ENCODE measurements around the gene ASB2. TPM values are rescaled to one million over a fixed set of nuclear protein-coding genes. Genes with fewer than 3 reads are reported as not detected.

The ASB2 gene
- total RNA-seq, 4 donors from 2014 or later: 22.1 to 35.8 (median 27.9) TPM

DNA sequence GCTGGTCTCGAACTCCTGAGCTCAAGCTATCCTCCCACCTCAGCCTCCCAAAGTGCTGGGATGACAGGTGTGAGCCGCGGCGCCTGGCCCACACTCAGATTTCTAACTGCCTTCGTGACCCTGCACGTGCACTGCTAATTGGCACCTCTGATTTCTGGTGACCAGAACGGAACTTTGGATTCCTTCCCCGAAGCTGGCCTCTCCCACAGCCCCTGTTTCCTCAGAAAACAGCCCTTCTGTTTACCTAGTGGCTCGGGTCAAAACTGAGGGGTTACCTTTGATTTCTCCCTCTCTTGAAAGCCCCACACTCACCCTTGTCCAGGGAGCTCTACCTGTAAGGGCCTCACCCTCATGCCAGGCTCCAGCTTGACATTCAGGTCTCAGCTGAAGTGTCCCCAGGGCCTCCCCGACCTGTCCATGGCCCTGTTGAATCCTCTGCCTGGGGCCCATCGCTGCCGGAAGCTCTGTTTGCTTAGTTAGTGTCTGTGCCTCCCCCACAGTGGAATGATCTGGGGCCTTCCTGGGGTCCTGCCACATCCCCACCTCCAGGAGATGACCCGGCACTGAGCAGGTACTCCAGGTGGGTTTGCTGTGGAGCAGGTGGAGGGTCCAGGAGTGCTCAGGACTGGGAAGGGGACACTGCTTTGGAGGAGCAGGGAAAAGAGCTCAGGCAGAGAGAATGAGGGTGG, 73.6 kb downstream of the ASB2 start:
- in situ Hi-C loops (cut with MboI; ENCODE audit: low pct_ligation_motif_present in 1 of 4, low pct_unique_long_range_greater_than_20kb in 1 of 4, low sequenced_read_pairs in 3 of 4): loop anchor here in 1 of 4 donors (10.0 kb wide), 1 partner anchor 248 kb away; no protein-coding TSS in a partner anchor
- Histone ChIP-seq H3K9me3 (no peaks in the 10 kb centered on the region), H3K4me1 (peaks cover 0 to 3% (median 0%) of the 10 kb centered on the region in 4 donors), H3K27ac (no peak overlapping the region), H3K27me3 (peaks cover 8% of the 10 kb centered on the region), H3K36me3 (no peaks in the 10 kb centered on the region), H3K4me3 (no peak overlapping the region)
- TF ChIP-seq EP300 (IDR thresholded peaks at IDR 0.05; ENCODE audit: low read depth) (no peak), POLR2AphosphoS5 (IDR thresholded peaks at IDR 0.05) (no peak), POLR2A (IDR thresholded peaks at IDR 0.05) (no peak)
- TF ChIP-seq, protein P1, sequence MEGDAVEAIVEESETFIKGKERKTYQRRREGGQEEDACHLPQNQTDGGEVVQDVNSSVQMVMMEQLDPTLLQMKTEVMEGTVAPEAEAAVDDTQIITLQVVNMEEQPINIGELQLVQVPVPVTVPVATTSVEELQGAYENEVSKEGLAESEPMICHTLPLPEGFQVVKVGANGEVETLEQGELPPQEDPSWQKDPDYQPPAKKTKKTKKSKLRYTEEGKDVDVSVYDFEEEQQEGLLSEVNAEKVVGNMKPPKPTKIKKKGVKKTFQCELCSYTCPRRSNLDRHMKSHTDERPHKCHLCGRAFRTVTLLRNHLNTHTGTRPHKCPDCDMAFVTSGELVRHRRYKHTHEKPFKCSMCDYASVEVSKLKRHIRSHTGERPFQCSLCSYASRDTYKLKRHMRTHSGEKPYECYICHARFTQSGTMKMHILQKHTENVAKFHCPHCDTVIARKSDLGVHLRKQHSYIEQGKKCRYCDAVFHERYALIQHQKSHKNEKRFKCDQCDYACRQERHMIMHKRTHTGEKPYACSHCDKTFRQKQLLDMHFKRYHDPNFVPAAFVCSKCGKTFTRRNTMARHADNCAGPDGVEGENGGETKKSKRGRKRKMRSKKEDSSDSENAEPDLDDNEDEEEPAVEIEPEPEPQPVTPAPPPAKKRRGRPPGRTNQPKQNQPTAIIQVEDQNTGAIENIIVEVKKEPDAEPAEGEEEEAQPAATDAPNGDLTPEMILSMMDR (IDR thresholded peaks at IDR 0.05): no peak
- intact Hi-C loops (cut with DNase I; ENCODE audit: low total_unique reads): no loop called here
- 57 to 79% methylated on average over 1 to 13 of the region's 13 CpGs for WGBS, 2 donors (ENCODE audit: low coverage in 1 of 2)
- DNase-seq: no peak

DNA sequence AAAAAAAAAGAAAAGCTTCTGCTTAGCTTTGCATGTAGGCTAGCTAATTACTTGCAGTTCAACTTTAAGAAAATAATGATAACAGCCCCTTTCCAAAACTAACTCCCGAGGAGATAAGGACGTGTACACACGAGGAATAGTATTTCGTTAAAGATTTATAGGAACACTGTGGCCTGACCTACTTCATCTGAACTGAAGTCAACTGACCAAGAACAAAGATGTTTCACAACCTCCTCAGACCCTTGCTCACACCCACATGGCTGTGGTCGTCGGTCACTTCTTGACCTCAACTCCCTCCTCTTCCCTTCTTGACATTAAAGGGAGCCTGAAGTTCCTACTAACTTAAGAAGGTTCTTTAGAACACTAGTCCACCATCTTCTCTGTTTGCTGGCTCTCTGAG, 74.6 kb downstream of the ASB2 start:
- peaks cover 0 to 3% (median 0%) of the 10 kb centered on the region in 4 donors for H3K4me1 ChIP-seq
- 0 to 35% methylated on average over 1 to 6 of the region's 6 CpGs for whole genome bisulfite sequencing, 2 donors (ENCODE audit: low coverage in 1 of 2)
- H3K9me3 ChIP-seq: no peaks in the 10 kb centered on the region
- DNase-seq: no peak
- intact Hi-C loops (cut with DNase I; ENCODE audit: low total_unique reads) (no loop called here), in situ Hi-C loops (cut with MboI; ENCODE audit: low pct_ligation_motif_present in 1 of 4, low pct_unique_long_range_greater_than_20kb in 1 of 4, low sequenced_read_pairs in 3 of 4) (loop anchor here in 1 of 4 donors (10.0 kb wide), 1 partner anchor 247 kb away; no protein-coding TSS in a partner anchor)
- H3K4me3 ChIP-seq: no peak overlapping the region
- no peak overlapping the region for H3K27ac ChIP-seq
- peaks cover 8% of the 10 kb centered on the region for H3K27me3 ChIP-seq
- H3K36me3 ChIP-seq: no peaks in the 10 kb centered on the region
- no peak for TF ChIP-seq POLR2AphosphoS5 (IDR thresholded peaks at IDR 0.05)

DNA sequence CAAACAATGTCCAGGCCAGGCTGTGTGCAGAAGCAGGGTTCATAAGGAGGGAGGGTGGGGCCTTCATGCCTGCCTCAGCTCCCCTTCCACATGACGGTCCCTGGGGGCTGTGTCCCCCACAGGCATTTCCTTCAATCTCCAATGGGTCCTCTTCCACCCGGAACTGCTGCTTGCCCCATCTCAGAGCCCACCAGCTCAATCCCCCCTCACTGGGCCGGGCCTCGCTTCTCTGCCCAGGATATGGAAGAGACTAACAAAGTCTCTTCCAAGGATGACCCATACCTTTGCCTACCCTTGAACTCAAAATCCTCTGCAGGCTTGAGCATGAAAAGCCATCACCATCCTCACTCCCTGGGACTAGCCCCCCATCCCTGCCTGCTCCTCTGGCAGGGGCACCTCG, 77.6 kb downstream of the ASB2 start:
- H3K4me3 ChIP-seq: no peak overlapping the region
- DNase-seq: no peak
- TF ChIP-seq EP300 (IDR thresholded peaks at IDR 0.05; ENCODE audit: low read depth) (no peak), POLR2AphosphoS5 (IDR thresholded peaks at IDR 0.05) (no peak), POLR2A (IDR thresholded peaks at IDR 0.05) (no peak)
- TF ChIP-seq, protein P1 (IDR thresholded peaks at IDR 0.05): no peak
- 81% methylated on average over 5 of the region's 5 CpGs; no CpG with 5 or more reads in 1 of the 2 donors for WGBS, 2 donors (ENCODE audit: low coverage in 1 of 2)
- no peaks in the 10 kb centered on the region for H3K36me3 ChIP-seq
- no peak overlapping the region for H3K27ac ChIP-seq
- intact Hi-C loops (cut with DNase I; ENCODE audit: low total_unique reads) (no loop called here), in situ Hi-C loops (cut with MboI; ENCODE audit: low pct_ligation_motif_present in 1 of 4, low pct_unique_long_range_greater_than_20kb in 1 of 4, low sequenced_read_pairs in 3 of 4) (loop anchor here in 1 of 4 donors (25.0 kb wide), 1 partner anchor 236 kb away; no protein-coding TSS in a partner anchor)
- no peaks in the 10 kb centered on the region for H3K4me1 ChIP-seq
- H3K27me3 ChIP-seq: peaks cover 8% of the 10 kb centered on the region
- no peaks in the 10 kb centered on the region for H3K9me3 ChIP-seq

DNA sequence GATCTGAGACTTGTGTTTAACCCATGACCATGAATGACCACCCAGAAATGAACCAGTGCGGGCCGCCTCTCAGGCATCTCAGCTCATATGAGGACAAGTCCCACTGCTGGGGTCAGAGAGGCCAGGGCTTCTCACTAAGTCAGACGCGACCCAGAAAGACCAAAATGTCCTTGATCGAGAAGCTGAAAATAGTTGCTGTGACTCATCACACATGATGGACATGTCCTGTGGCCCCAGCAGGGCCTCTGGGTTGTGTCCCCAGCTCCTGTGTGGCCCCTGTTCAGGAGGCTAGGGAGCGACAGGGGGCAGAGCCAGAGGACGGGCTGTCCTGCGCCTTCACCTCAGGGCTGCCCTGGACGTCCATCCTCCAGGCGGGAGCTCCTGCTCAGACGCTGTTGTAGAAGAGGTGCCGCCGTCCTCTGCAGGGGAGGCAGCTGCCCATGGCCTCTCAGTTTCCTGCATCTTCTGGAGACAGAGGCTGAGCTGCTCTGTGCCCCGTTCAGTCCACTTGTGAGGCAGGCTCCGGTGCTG, 78.2 kb downstream of the ASB2 start:
- intact Hi-C loops (cut with DNase I; ENCODE audit: low total_unique reads) (no loop called here), in situ Hi-C loops (cut with MboI; ENCODE audit: low pct_ligation_motif_present in 1 of 4, low pct_unique_long_range_greater_than_20kb in 1 of 4, low sequenced_read_pairs in 3 of 4) (loop anchor here in 1 of 4 donors (25.0 kb wide), 1 partner anchor 236 kb away; no protein-coding TSS in a partner anchor)
- DNase-seq: no peak
- no peak overlapping the region for H3K27ac ChIP-seq
- H3K4me1 ChIP-seq: peaks cover 0 to 4% (median 1%) of the 10 kb centered on the region in 4 donors
- H3K9me3 ChIP-seq: no peaks in the 10 kb centered on the region
- peaks cover 4% of the 10 kb centered on the region for H3K27me3 ChIP-seq
- WGBS, 2 donors (ENCODE audit: low coverage in 1 of 2): 87% methylated on average over 12 of the region's 15 CpGs; no CpG with 5 or more reads in 1 of the 2 donors
- TF ChIP-seq EP300 (IDR thresholded peaks at IDR 0.05; ENCODE audit: low read depth) (no peak), POLR2AphosphoS5 (IDR thresholded peaks at IDR 0.05) (no peak)
- no peak overlapping the region for H3K4me3 ChIP-seq
- no peaks in the 10 kb centered on the region for H3K36me3 ChIP-seq

DNA sequence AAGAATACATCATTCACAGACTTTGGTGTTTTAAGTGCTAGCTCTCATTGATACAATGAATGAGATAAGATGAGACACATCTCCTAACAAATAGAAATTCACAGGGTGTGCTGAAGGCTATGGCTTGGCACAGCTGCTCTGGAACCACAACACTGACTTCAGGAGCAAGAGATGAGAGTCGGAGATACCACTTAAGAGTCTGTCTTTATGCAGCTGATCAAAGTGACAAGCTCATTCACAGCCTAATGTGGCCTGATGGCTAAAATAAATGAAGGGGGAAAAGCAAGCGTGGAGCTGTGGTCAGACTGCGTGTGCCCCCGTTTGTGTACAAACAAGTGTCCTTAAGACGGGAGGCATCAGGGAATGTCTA, 78.9 kb downstream of the ASB2 start:
- Histone ChIP-seq H3K27me3 (no peaks in the 10 kb centered on the region), H3K4me3 (no peak overlapping the region), H3K27ac (no peak overlapping the region), H3K4me1 (peaks cover 0 to 5% (median 2%) of the 10 kb centered on the region in 4 donors), H3K9me3 (no peaks in the 10 kb centered on the region), H3K36me3 (no peaks in the 10 kb centered on the region)
- WGBS, 2 donors (ENCODE audit: low coverage in 1 of 2): 84 to 87% methylated on average over 4 to 5 of the region's 5 CpGs
- DNase-seq: no peak
- in situ Hi-C loops (cut with MboI; ENCODE audit: low pct_ligation_motif_present in 1 of 4, low pct_unique_long_range_greater_than_20kb in 1 of 4, low sequenced_read_pairs in 3 of 4): loop anchor here in 1 of 4 donors (25.0 kb wide), 1 partner anchor 235 kb away; no protein-coding TSS in a partner anchor
- intact Hi-C loops (cut with DNase I; ENCODE audit: low total_unique reads): no loop called here
- TF ChIP-seq POLR2AphosphoS5 (IDR thresholded peaks at IDR 0.05) (no peak), EP300 (IDR thresholded peaks at IDR 0.05; ENCODE audit: low read depth) (no peak), POLR2A (IDR thresholded peaks at IDR 0.05) (no peak)
- TF ChIP-seq, protein P1 (IDR thresholded peaks at IDR 0.05): no peak
